Activated CD4-positive, alpha-beta T cell treated with anti-CD3 and anti-CD28 coated beads, Interleukin-2, amount 10 ng/mL, durations not matched to agents 24 days and 14 days (primary cell): Measurements from ENCODE around the gene IRF9. TPM values are rescaled to one million over a fixed set of nuclear protein-coding genes. Genes with fewer than 3 reads are reported as not detected.

Source experiments
- DNase-seq: peaks from one replicate; pipeline ENCODE4 v3.0.0; 2022
- H3K27ac Mint-ChIP-seq: one replicate; pipeline ENCODE4 v1.8.0; 2022; ENCODE audit warnings: mild to moderate bottlenecking, mixed read lengths
- H3K27me3 Mint-ChIP-seq: one replicate; pipeline ENCODE4 v1.8.0; 2022; ENCODE audit warnings: mixed read lengths
- H3K36me3 Mint-ChIP-seq: one replicate; pipeline ENCODE4 v1.8.0; 2022; ENCODE audit warnings: low read depth, mild to moderate bottlenecking, mixed read lengths
- H3K4me1 Mint-ChIP-seq: one replicate; pipeline ENCODE4 v1.8.0; 2021; ENCODE audit warnings: mixed read lengths
- H3K4me3 Mint-ChIP-seq: one replicate; pipeline ENCODE4 v1.8.0; 2022; ENCODE audit warnings: mild to moderate bottlenecking, moderate library complexity, mixed read lengths
- H3K9me3 Mint-ChIP-seq: one replicate; pipeline ENCODE4 v1.8.0; 2021; ENCODE audit warnings: mixed read lengths
- intact Hi-C: fragments of 100-400 bp; cut with micrococcal nuclease; formaldehyde crosslinking; loops from one replicate; pipeline ENCODE4 v1.15.1; 2023
- total RNA-seq: library from RNA; stranded (reverse); gene quantifications from 2 replicates; pipeline ENCODE4 v1.2.3, GENCODE V29; 2022

IRF9 gene
- total RNA-seq, 1 donor from 2014 or later, result 159 TPM

- no peak for DNase-seq
- Mint-ChIP-seq H3K9me3 (peaks cover 6% of the 10 kb centered on the region), H3K27me3 (no peaks in the 10 kb centered on the region), H3K36me3 (peaks cover 78% of the 10 kb centered on the region), H3K4me3 (no peak overlapping the region), H3K27ac (no peak overlapping the region), H3K4me1 (peaks cover 29% of the 10 kb centered on the region)
- intact Hi-C loops, result no loop called here
Measured at GRCh38 chr14:24207104-24207551, 46.1 kb downstream of the IRF9 start.

GRCh38 chr14:24207625-24208024 is 46.6 kb downstream of the IRF9 start:
- H3K4me1 Mint-ChIP-seq, result peaks cover 32% of the 10 kb centered on the region
- peaks cover 5% of the 10 kb centered on the region for H3K9me3 Mint-ChIP-seq
- no peak overlapping the region for H3K4me3 Mint-ChIP-seq
- DNase-seq, result no peak
- no peaks in the 10 kb centered on the region for H3K27me3 Mint-ChIP-seq
- intact Hi-C loops, result no loop called here
- H3K36me3 Mint-ChIP-seq, result peaks cover 73% of the 10 kb centered on the region
- no peak overlapping the region for H3K27ac Mint-ChIP-seq

- Mint-ChIP-seq H3K27me3 (peaks cover 2% of the 10 kb centered on the region), H3K27ac (peak overlapping the region; percentile 96), H3K4me1 (peaks cover 51% of the 10 kb centered on the region), H3K9me3 (no peaks in the 10 kb centered on the region), H3K36me3 (peaks cover 61% of the 10 kb centered on the region), H3K4me3 (peak overlapping the region; percentile 93)
- intact Hi-C loops, result no loop called here
- DNase-seq, result no peak
Measured at GRCh38 chr14:24211311-24211710, 50.2 kb downstream of the IRF9 start.

GRCh38 chr14:24212924-24213865 is 52.1 kb downstream of the IRF9 start, which contains the start of gene CHMP4A:
CHMP4A (minus strand) TSS chr14:24213488; CDS start chr14:24213439, 49 bp downstream.
- H3K27me3 Mint-ChIP-seq, result peaks cover 2% of the 10 kb centered on the region
- peaks cover 53% of the 10 kb centered on the region for H3K36me3 Mint-ChIP-seq
- H3K4me3 Mint-ChIP-seq, result peak within 1 kb of the TSS; percentile 93
- H3K9me3 Mint-ChIP-seq, result no peaks in the 10 kb centered on the region
- intact Hi-C loops, result loop anchor here (1.0 kb wide), 9 partner anchors 18 to 99 kb away; partner anchors contain the start of genes DCAF11, DHRS1, EMC9 and GMPR2
- H3K4me1 Mint-ChIP-seq, result peaks cover 49% of the 10 kb centered on the region
- H3K27ac Mint-ChIP-seq, result peak within 1 kb of the TSS; percentile 96
- DNase-seq, result peak; percentile 99

GRCh38 chr14:24213866-24214662 is 53.0 kb downstream of the IRF9 start:
- peak overlapping the region; percentile 93 for H3K4me3 Mint-ChIP-seq
- H3K27me3 Mint-ChIP-seq, result peaks cover 2% of the 10 kb centered on the region
- intact Hi-C loops, result loop anchor here (1.0 kb wide), 9 partner anchors 18 to 100 kb away; partner anchors contain the start of genes DCAF11, DHRS1, EMC9 and GMPR2
- peaks cover 47% of the 10 kb centered on the region for H3K4me1 Mint-ChIP-seq
- H3K9me3 Mint-ChIP-seq, result no peaks in the 10 kb centered on the region
- peak overlapping the region; percentile 96 for H3K27ac Mint-ChIP-seq
- peaks cover 50% of the 10 kb centered on the region for H3K36me3 Mint-ChIP-seq
- DNase-seq, result no peak

- Mint-ChIP-seq H3K36me3 (peaks cover 38% of the 10 kb centered on the region), H3K4me1 (peaks cover 43% of the 10 kb centered on the region), H3K27ac (peak within 1 kb of the TSS; percentile 96), H3K27me3 (peaks cover 2% of the 10 kb centered on the region), H3K4me3 (peak within 1 kb of the TSS; percentile 93), H3K9me3 (no peaks in the 10 kb centered on the region)
- DNase-seq, result peak; percentile 96
- intact Hi-C loops, result loop anchor here (2.0 kb wide), 1 partner anchor 81 kb away; no protein-coding TSS in a partner anchor
Measured at GRCh38 chr14:24215495-24216344, 54.7 kb downstream of the IRF9 start, which contains the start of gene MDP1. MDP1 (minus strand) TSS chr14:24216066; CDS start chr14:24215955, 111 bp downstream.

Other genes with a start within 250 kb of the IRF9 start
- gene DHRS4, start 207.5 kb upstream of the IRF9 start, total RNA-seq, result 17.6 and 18.2 TPM in 2 replicates
- gene DHRS4L2, start 172.3 kb upstream of the IRF9 start, total RNA-seq, result 22.1 and 22.5 TPM in 2 replicates
- gene CARMIL3, start 109.3 kb upstream of the IRF9 start, total RNA-seq, result 1.3 and 1.5 TPM in 2 replicates
- not detected in 2 replicates for gene CPNE6, start 89.7 kb upstream of the IRF9 start, total RNA-seq
- gene PCK2, start 67.0 kb upstream of the IRF9 start, total RNA-seq, result 63.6 and 64.2 TPM in 2 replicates
- gene DCAF11, start 46.5 kb upstream of the IRF9 start, total RNA-seq, result 55.8 and 57.3 TPM in 2 replicates
- 0.96 and 1.2 TPM in 2 replicates for gene NRL, start 46.3 kb upstream of the IRF9 start, total RNA-seq
- gene FITM1, start 30.6 kb upstream of the IRF9 start, total RNA-seq, result 0.26 and 0.54 TPM in 2 replicates
- gene PSME1, start 25.1 kb upstream of the IRF9 start, total RNA-seq, result 300 and 306 TPM in 2 replicates
- 26.6 and 30.3 TPM in 2 replicates for gene EMC9, start 19.7 kb upstream of the IRF9 start, total RNA-seq
- gene PSME2, start 14.7 kb upstream of the IRF9 start, total RNA-seq, result 565 and 584 TPM in 2 replicates
- gene RNF31, start 13.8 kb upstream of the IRF9 start, total RNA-seq, result 95.1 and 95.6 TPM in 2 replicates
- gene REC8, start 10.8 kb downstream of the IRF9 start, total RNA-seq, result 33.8 and 34.3 TPM in 2 replicates
- gene IPO4, start 27.6 kb downstream of the IRF9 start, total RNA-seq, result 107 and 112 TPM in 2 replicates
- 35.1 and 36.4 TPM in 2 replicates for gene TM9SF1, start 34.2 kb downstream of the IRF9 start, total RNA-seq
- 0.26 and 0.36 TPM in 2 replicates for gene TSSK4, start 44.4 kb downstream of the IRF9 start, total RNA-seq
- 88.0 and 89.9 TPM in 2 replicates for gene CHMP4A, start 52.2 kb downstream of the IRF9 start, total RNA-seq
- 11.6 and 13.5 TPM in 2 replicates for gene MDP1, start 54.8 kb downstream of the IRF9 start, total RNA-seq
- 188 and 190 TPM in 2 replicates for gene NEDD8, start 71.1 kb downstream of the IRF9 start, total RNA-seq
- gene GMPR2, start 71.7 kb downstream of the IRF9 start, total RNA-seq, result 32.4 and 42.8 TPM in 2 replicates
- 87.1 and 93.6 TPM in 2 replicates for gene TINF2, start 81.4 kb downstream of the IRF9 start, total RNA-seq
- gene TGM1, start 101.9 kb downstream of the IRF9 start, total RNA-seq, result 5.1 and 6.2 TPM in 2 replicates
- 49.6 and 51.1 TPM in 2 replicates for gene RABGGTA, start 110.3 kb downstream of the IRF9 start, total RNA-seq
- gene DHRS1, start 138.5 kb downstream of the IRF9 start, total RNA-seq, result 10.1 and 10.3 TPM in 2 replicates
- gene NOP9, start 138.6 kb downstream of the IRF9 start, total RNA-seq, result 48.3 and 52.2 TPM in 2 replicates
- 21.8 and 22.2 TPM in 2 replicates for gene CIDEB, start 146.7 kb downstream of the IRF9 start, total RNA-seq
- 9.6 and 11.0 TPM in 2 replicates for gene LTB4R2, start 148.9 kb downstream of the IRF9 start, total RNA-seq
- gene LTB4R, start 150.2 kb downstream of the IRF9 start, total RNA-seq, result 12.2 and 14.2 TPM in 2 replicates
- gene ADCY4, start 173.8 kb downstream of the IRF9 start, total RNA-seq, result 1.6 and 2.8 TPM in 2 replicates
- gene RIPK3, start 178.7 kb downstream of the IRF9 start, total RNA-seq, result 12.0 and 13.9 TPM in 2 replicates
- not detected in 2 replicates for gene NFATC4, start 206.9 kb downstream of the IRF9 start, total RNA-seq
- not detected in 2 replicates for gene NYNRIN, start 237.7 kb downstream of the IRF9 start, total RNA-seq